K562 (cell line): ENCODE results near the gene SLC37A4. TPM values are rescaled to one million over a fixed set of nuclear protein-coding genes. Genes with fewer than 3 reads are reported as not detected.

Experiments
- ATF4 ChIP-seq: fragments of 450-650 bp; formaldehyde crosslinking; IDR thresholded peaks from 2 replicates; pipeline ENCODE4 v1.4.0; 2022; ENCODE audit warnings: mild to moderate bottlenecking, moderate library complexity
- BHLHE40 ChIP-seq: IDR thresholded peaks from 2 replicates; pipeline ENCODE4 v1.6.1; 2011; ENCODE audit warnings: low read length, improper control_type of control experiment
- CCAR2 ChIP-seq: fragments of 200-400 bp; formaldehyde crosslinking; IDR thresholded peaks from 2 replicates; pipeline ENCODE4 v1.6.1; 2017; ENCODE audit warnings: mild to moderate bottlenecking, low read depth, low read length
- DACH1 ChIP-seq: fragments of 450-650 bp; IDR thresholded peaks from 2 replicates; pipeline ENCODE4 v1.6.1; 2018; ENCODE audit not compliant: partially characterized antibody
- DPF2 ChIP-seq: fragments of 450-650 bp; IDR thresholded peaks from 2 replicates; pipeline ENCODE4 v1.6.1; 2016
- EWSR1 ChIP-seq: fragments of 450-650 bp; IDR thresholded peaks from 2 replicates; pipeline ENCODE4 v1.6.1; 2018; ENCODE audit warnings: borderline replicate concordance, mild to moderate bottlenecking, low read depth, moderate library complexity; ENCODE audit not compliant: partially characterized antibody
- FOXP4 ChIP-seq: sonication (generic); formaldehyde crosslinking; IDR thresholded peaks from 2 replicates; pipeline ENCODE4 v1.8.0; 2022; ENCODE audit warnings: mild to moderate bottlenecking, missing genetic modification reagents, borderline replicate concordance
- IFI16 ChIP-seq: fragments of 250-450 bp; sonication (Bioruptor Pico); IDR thresholded peaks from 2 replicates; pipeline ENCODE4 v2.1.2; 2022; ENCODE audit warnings: mild to moderate bottlenecking, inconsistent platforms
- NCOR1 ChIP-seq: fragments of 450-650 bp; IDR thresholded peaks from 2 replicates; pipeline ENCODE4 v1.6.1; 2016; ENCODE audit warnings: mild to moderate bottlenecking, moderate library complexity
- NUFIP1 ChIP-seq: fragments of 450-650 bp; IDR thresholded peaks from 2 replicates; pipeline ENCODE4 v1.6.1; 2018; ENCODE audit not compliant: partially characterized antibody
- SIN3A ChIP-seq, 2 experiments: fragments of 150-350 bp in 1 of 2; IDR thresholded peaks; 2 replicates each; pipeline ENCODE4 v1.6.1; 2011 to 2016; ENCODE audit warnings: borderline replicate concordance in 2 of 2, low read depth in 2 of 2, low read length in 2 of 2, mild to moderate bottlenecking in 2 of 2, moderate library complexity in 2 of 2; ENCODE audit not compliant: control insufficient read depth in 1 of 2
- SMAD2 ChIP-seq: fragments of 150-350 bp; IDR thresholded peaks from 2 replicates; pipeline ENCODE4 v1.6.1; 2014; ENCODE audit warnings: low read depth, mild to moderate bottlenecking, low read length
- SREBF2 ChIP-seq: sonication (generic); formaldehyde crosslinking; IDR thresholded peaks from 2 replicates; pipeline ENCODE4 v1.4.0; 2020; ENCODE audit warnings: mild to moderate bottlenecking, missing genetic modification reagents
- YY1 ChIP-seq, 3 experiments: IDR thresholded peaks; 2 replicates each; pipeline ENCODE4 v1.6.1; 2011; ENCODE audit warnings: low read length in 2 of 3, mild to moderate bottlenecking in 2 of 3, moderate library complexity in 2 of 3, borderline replicate concordance in 1 of 3, control low read depth in 1 of 3, low read depth in 1 of 3; ENCODE audit not compliant: insufficient read depth in 3 of 3, insufficient replicate concordance in 2 of 3, control insufficient read depth in 1 of 3, insufficient read length in 1 of 3; ENCODE audit errors: extremely low read depth in 1 of 3
- ZHX1 ChIP-seq: fragments of 150-350 bp; conservative IDR thresholded peaks from 2 replicates; pipeline ENCODE4 v1.6.1; 2014; ENCODE audit warnings: low read length
- ZNF740 ChIP-seq, 3 experiments: fragments of 200-800 bp in 1 of 3; sonication (Bioruptor generic) in 1 of 3; sonication (generic) in 1 of 3; formaldehyde crosslinking in 1 of 3; IDR thresholded peaks; 2 replicates each; pipeline versions ENCODE4 v1.6.1 to v1.8.0; 2016 to 2022; ENCODE audit warnings: mild to moderate bottlenecking in 2 of 3, missing compliant biosample characterization in 2 of 3, missing genetic modification characterization in 2 of 3, missing genetic modification reagents in 1 of 3
- polyA plus RNA-seq, 8 experiments: library from polyadenylated mRNA; depleted of rRNA in 4 of 8; stranded (reverse) in 5 of 8; unstranded in 3 of 8; fragments of >200 nt; fragmentation: Nextera tagmentation in 2 of 8; fragmentation: Illumina TruSeq in 1 of 8; extraction: Ambion mirVana in 2 of 8; extraction: Trizol in 1 of 8; gene quantifications; 2 replicates each; pipeline versions ENCODE4 v1.2.1 to v1.2.3, GENCODE V29; 2011 to 2014; ENCODE audit warnings: inconsistent platforms in 1 of 8, missing spikeins in 1 of 8
- total RNA-seq, 7 experiments: library from RNA; depleted of rRNA in 6 of 7; stranded (reverse); fragments of >200 nt in 6 of 7; fragmentation: Illumina TruSeq in 2 of 7; extraction: Trizol in 2 of 7; gene quantifications; 2 replicates each; pipeline versions ENCODE4 v1.2.1 to v1.2.3, GENCODE V29; 2011 to 2021; ENCODE audit warnings: low replicate concordance in 1 of 7

The SLC37A4 gene
- total and polyA plus RNA-seq, 9 of the 15 experiments (the other 6 are each of a cell fraction or from before 2014, with no cell fraction given): 24.7 to 73.9 (median 40.7) TPM

- no peak for TF ChIP-seq FOXP4 (CRISPR knock-in tag)
- TF ChIP-seq NUFIP1: no peak
- no peak for TF ChIP-seq EWSR1
- TF ChIP-seq NCOR1: peak; percentile 69; the same call in 1 of the 2 replicates
- TF ChIP-seq CCAR2: no peak
- no peak for TF ChIP-seq SIN3A (IDR thresholded peaks at IDR 0.05; ENCODE audit: borderline replicate concordance in 2 of 2, control insufficient read depth in 1 of 2, low read depth in 2 of 2, low read length in 2 of 2)
- no peak for TF ChIP-seq YY1 (IDR thresholded peaks at IDR 0.05; ENCODE audit: borderline replicate concordance in 1 of 3, control insufficient read depth in 1 of 3, extremely low read depth in 1 of 3, insufficient read depth in 3 of 3, insufficient read length in 1 of 3, insufficient replicate concordance in 2 of 3, low read depth in 1 of 3, low read length in 2 of 3)
- TF ChIP-seq DPF2: 0 out of 2 replicates have a peak, but pooled peaks have one; percentile 12
- TF ChIP-seq IFI16: no peak
- no peak for TF ChIP-seq BHLHE40
- TF ChIP-seq DACH1: no peak
- TF ChIP-seq ZNF740 (CRISPR knock-in tag; IDR thresholded peaks at IDR 0.05): no peak
- TF ChIP-seq ZNF740 (tag; IDR thresholded peaks at IDR 0.05): no peak
- no peak for TF ChIP-seq SMAD2
- TF ChIP-seq ZHX1: no peak
- TF ChIP-seq SREBF2 (CRISPR knock-in tag): no peak
- TF ChIP-seq ATF4 (CRISPR knock-in tag): no peak
Measured at GRCh38 chr11:119029069-119029339, 1.7 kb downstream of the SLC37A4 start (continued).
